HG03571 (cell line): ENCODE measurements around the gene RNF144A.

Source experiments
- ATAC-seq: cut with Tn5 transposase; IDR thresholded peaks from one replicate; pipeline ENCODE4 v1.9.1; 2021; ENCODE audit not compliant: unreplicated experiment

Gene RNF144A

GRCh38 chr2:6908291-6908690, 8.9 kb upstream of the RNF144A start:
- no peak for ATAC-seq

- peak; percentile 96 for ATAC-seq
Measured at GRCh38 chr2:6909431-6910385, 7.5 kb upstream of the RNF144A start.

GRCh38 chr2:6911721-6912120, 5.5 kb upstream of the RNF144A start:
- no peak for ATAC-seq

- ATAC-seq, result no peak
Measured at GRCh38 chr2:6913415-6914157, 3.6 kb upstream of the RNF144A start.

GRCh38 chr2:6914828-6915227, 2.4 kb upstream of the RNF144A start:
- no peak for ATAC-seq

- no peak for ATAC-seq
Measured at GRCh38 chr2:6915399-6915798, 1.8 kb upstream of the RNF144A start.

- no peak for ATAC-seq
Measured at GRCh38 chr2:6916224-6916623, 988 bp upstream of the RNF144A start.

GRCh38 chr2:6916736-6917070, 509 bp upstream of the RNF144A start:
- ATAC-seq, result no peak

- ATAC-seq, result peak; percentile 32
Measured at GRCh38 chr2:6917761-6918421, 679 bp downstream of the RNF144A start.

GRCh38 chr2:6919901-6920742, 2.9 kb downstream of the RNF144A start:
- ATAC-seq, result no peak

GRCh38 chr2:6920743-6921064, 3.5 kb downstream of the RNF144A start:
- no peak for ATAC-seq

GRCh38 chr2:6921321-6921922, 4.2 kb downstream of the RNF144A start:
- ATAC-seq, result no peak

GRCh38 chr2:6922201-6922656, 5.0 kb downstream of the RNF144A start:
- no peak for ATAC-seq

- ATAC-seq, result no peak
Measured at GRCh38 chr2:6923319-6923718, 6.1 kb downstream of the RNF144A start.

- ATAC-seq, result no peak
Measured at GRCh38 chr2:6924101-6924923, 7.1 kb downstream of the RNF144A start.

GRCh38 chr2:6924924-6925409, 7.8 kb downstream of the RNF144A start:
- no peak for ATAC-seq

GRCh38 chr2:6926071-6926732, 9.0 kb downstream of the RNF144A start:
- no peak for ATAC-seq

GRCh38 chr2:6927186-6927585, 10.0 kb downstream of the RNF144A start:
- ATAC-seq, result no peak

GRCh38 chr2:6927753-6928152, 10.5 kb downstream of the RNF144A start:
- ATAC-seq, result no peak
